ENCODE data around the gene NPVF.

The NPVF gene

GRCh38 chr7:25222666-25223065 lies 5.6 kb downstream of the NPVF start:
- no peaks in the 10 kb centered on the region for H3K27me3 ChIP-seq (ENCODE audit: control insufficient read depth, insufficient read depth, low read length)
- no peaks in the 10 kb centered on the region for H3K9me3 ChIP-seq (ENCODE audit: control insufficient read depth, low read length)
- H3K9ac ChIP-seq (ENCODE audit: low read length), result no peak overlapping the region
- H3K36me3 ChIP-seq (ENCODE audit: control insufficient read depth, insufficient read depth, low read length), result no peaks in the 10 kb centered on the region
- H3K4me1 ChIP-seq (ENCODE audit: control insufficient read depth, insufficient read depth, low read length), result no peaks in the 10 kb centered on the region
- H3K4me3 ChIP-seq (ENCODE audit: low read length), result no peak overlapping the region

- Histone ChIP-seq H3K4me1 (ENCODE audit: control insufficient read depth, insufficient read depth, low read length) (no peaks in the 10 kb centered on the region), H3K9me3 (ENCODE audit: control insufficient read depth, low read length) (no peaks in the 10 kb centered on the region), H3K36me3 (ENCODE audit: control insufficient read depth, insufficient read depth, low read length) (no peaks in the 10 kb centered on the region), H3K4me3 (ENCODE audit: low read length) (no peak overlapping the region), H3K9ac (ENCODE audit: low read length) (no peak overlapping the region), H3K27me3 (ENCODE audit: control insufficient read depth, insufficient read depth, low read length) (no peaks in the 10 kb centered on the region)
Observed at GRCh38 chr7:25221009-25221408, 7.3 kb downstream of the NPVF start.

- Histone ChIP-seq H3K9ac (ENCODE audit: low read length) (no peak overlapping the region), H3K4me1 (ENCODE audit: control insufficient read depth, insufficient read depth, low read length) (no peaks in the 10 kb centered on the region), H3K4me3 (ENCODE audit: low read length) (no peak overlapping the region), H3K36me3 (ENCODE audit: control insufficient read depth, insufficient read depth, low read length) (no peaks in the 10 kb centered on the region), H3K9me3 (ENCODE audit: control insufficient read depth, low read length) (no peaks in the 10 kb centered on the region), H3K27me3 (ENCODE audit: control insufficient read depth, insufficient read depth, low read length) (no peaks in the 10 kb centered on the region)
Observed at GRCh38 chr7:25218191-25218590, 10.1 kb downstream of the NPVF start.

GRCh38 chr7:25216837-25217236 lies 11.4 kb downstream of the NPVF start:
- no peak overlapping the region for H3K4me3 ChIP-seq (ENCODE audit: low read length)
- H3K9ac ChIP-seq (ENCODE audit: low read length), result no peak overlapping the region

GRCh38 chr7:25215694-25216335 lies 12.5 kb downstream of the NPVF start:
- H3K27me3 ChIP-seq (ENCODE audit: control insufficient read depth, insufficient read depth, low read length), result no peaks in the 10 kb centered on the region
- H3K4me1 ChIP-seq (ENCODE audit: control insufficient read depth, insufficient read depth, low read length), result no peaks in the 10 kb centered on the region
- H3K9ac ChIP-seq (ENCODE audit: low read length), result no peak overlapping the region
- no peaks in the 10 kb centered on the region for H3K9me3 ChIP-seq (ENCODE audit: control insufficient read depth, low read length)
- no peaks in the 10 kb centered on the region for H3K36me3 ChIP-seq (ENCODE audit: control insufficient read depth, insufficient read depth, low read length)
- H3K4me3 ChIP-seq (ENCODE audit: low read length), result no peak overlapping the region

More at GRCh38 chr7:25216837-25217236, 11.4 kb downstream of the NPVF start:
- H3K36me3 ChIP-seq (ENCODE audit: control insufficient read depth, insufficient read depth, low read length), result no peaks in the 10 kb centered on the region
- no peaks in the 10 kb centered on the region for H3K4me1 ChIP-seq (ENCODE audit: control insufficient read depth, insufficient read depth, low read length)
- no peaks in the 10 kb centered on the region for H3K27me3 ChIP-seq (ENCODE audit: control insufficient read depth, insufficient read depth, low read length)
- no peaks in the 10 kb centered on the region for H3K9me3 ChIP-seq (ENCODE audit: control insufficient read depth, low read length)

GRCh38 chr7:25208525-25209221 lies 19.6 kb downstream of the NPVF start:
- Histone ChIP-seq H3K27me3 (ENCODE audit: control insufficient read depth, insufficient read depth, low read length) (no peaks in the 10 kb centered on the region), H3K9me3 (ENCODE audit: control insufficient read depth, low read length) (no peaks in the 10 kb centered on the region)

GRCh38 chr7:25207887-25208286 lies 20.4 kb downstream of the NPVF start:
- no peaks in the 10 kb centered on the region for H3K9me3 ChIP-seq (ENCODE audit: control insufficient read depth, low read length)
- no peak overlapping the region for H3K4me3 ChIP-seq (ENCODE audit: low read length)
- no peaks in the 10 kb centered on the region for H3K36me3 ChIP-seq (ENCODE audit: control insufficient read depth, insufficient read depth, low read length)
- no peaks in the 10 kb centered on the region for H3K27me3 ChIP-seq (ENCODE audit: control insufficient read depth, insufficient read depth, low read length)
- no peak overlapping the region for H3K9ac ChIP-seq (ENCODE audit: low read length)
- peaks cover 36% of the 10 kb centered on the region for H3K4me1 ChIP-seq (ENCODE audit: control insufficient read depth, insufficient read depth, low read length)

More at GRCh38 chr7:25208525-25209221, 19.6 kb downstream of the NPVF start:
- Histone ChIP-seq H3K36me3 (ENCODE audit: control insufficient read depth, insufficient read depth, low read length) (no peaks in the 10 kb centered on the region), H3K4me1 (ENCODE audit: control insufficient read depth, insufficient read depth, low read length) (peaks cover 36% of the 10 kb centered on the region), H3K9ac (ENCODE audit: low read length) (no peak overlapping the region), H3K4me3 (ENCODE audit: low read length) (no peak overlapping the region)

- Histone ChIP-seq H3K36me3 (ENCODE audit: control insufficient read depth, insufficient read depth, low read length) (no peaks in the 10 kb centered on the region), H3K4me1 (ENCODE audit: control insufficient read depth, insufficient read depth, low read length) (peaks cover 36% of the 10 kb centered on the region), H3K9ac (ENCODE audit: low read length) (no peak overlapping the region), H3K27me3 (ENCODE audit: control insufficient read depth, insufficient read depth, low read length) (no peaks in the 10 kb centered on the region), H3K9me3 (ENCODE audit: control insufficient read depth, low read length) (no peaks in the 10 kb centered on the region), H3K4me3 (ENCODE audit: low read length) (no peak overlapping the region)
Observed at GRCh38 chr7:25206765-25207164, 21.5 kb downstream of the NPVF start.

GRCh38 chr7:25196132-25196896 lies 32.0 kb downstream of the NPVF start:
- Histone ChIP-seq H3K9ac (ENCODE audit: low read length) (peak overlapping the region; percentile 40), H3K4me3 (ENCODE audit: low read length) (no peak overlapping the region), H3K9me3 (ENCODE audit: control insufficient read depth, low read length) (no peaks in the 10 kb centered on the region), H3K27me3 (ENCODE audit: control insufficient read depth, insufficient read depth, low read length) (no peaks in the 10 kb centered on the region), H3K36me3 (ENCODE audit: control insufficient read depth, insufficient read depth, low read length) (no peaks in the 10 kb centered on the region), H3K4me1 (ENCODE audit: control insufficient read depth, insufficient read depth, low read length) (peaks cover 46% of the 10 kb centered on the region)

- H3K36me3 ChIP-seq (ENCODE audit: control insufficient read depth, insufficient read depth, low read length), result no peaks in the 10 kb centered on the region
- no peak overlapping the region for H3K9ac ChIP-seq (ENCODE audit: low read length)
- no peak overlapping the region for H3K4me3 ChIP-seq (ENCODE audit: low read length)
- no peaks in the 10 kb centered on the region for H3K27me3 ChIP-seq (ENCODE audit: control insufficient read depth, insufficient read depth, low read length)
- H3K4me1 ChIP-seq (ENCODE audit: control insufficient read depth, insufficient read depth, low read length), result peaks cover 46% of the 10 kb centered on the region
- H3K9me3 ChIP-seq (ENCODE audit: control insufficient read depth, low read length), result no peaks in the 10 kb centered on the region
Observed at GRCh38 chr7:25194036-25194435, 34.2 kb downstream of the NPVF start.

- Histone ChIP-seq H3K4me3 (ENCODE audit: low read length) (no peak overlapping the region), H3K36me3 (ENCODE audit: control insufficient read depth, insufficient read depth, low read length) (no peaks in the 10 kb centered on the region), H3K9me3 (ENCODE audit: control insufficient read depth, low read length) (no peaks in the 10 kb centered on the region)
Observed at GRCh38 chr7:25192043-25192442, 36.2 kb downstream of the NPVF start.

GRCh38 chr7:25189197-25189596 lies 39.1 kb downstream of the NPVF start:
- no peak overlapping the region for H3K4me3 ChIP-seq (ENCODE audit: low read length)
- H3K27me3 ChIP-seq (ENCODE audit: control insufficient read depth, insufficient read depth, low read length), result no peaks in the 10 kb centered on the region
- H3K36me3 ChIP-seq (ENCODE audit: control insufficient read depth, insufficient read depth, low read length), result no peaks in the 10 kb centered on the region
- H3K9me3 ChIP-seq (ENCODE audit: control insufficient read depth, low read length), result no peaks in the 10 kb centered on the region
- H3K9ac ChIP-seq (ENCODE audit: low read length), result no peak overlapping the region
- H3K4me1 ChIP-seq (ENCODE audit: control insufficient read depth, insufficient read depth, low read length), result peaks cover 12% of the 10 kb centered on the region

More at GRCh38 chr7:25192043-25192442, 36.2 kb downstream of the NPVF start:
- Histone ChIP-seq H3K4me1 (ENCODE audit: control insufficient read depth, insufficient read depth, low read length) (peaks cover 34% of the 10 kb centered on the region), H3K27me3 (ENCODE audit: control insufficient read depth, insufficient read depth, low read length) (no peaks in the 10 kb centered on the region), H3K9ac (ENCODE audit: low read length) (no peak overlapping the region)
